ENCODE data around the gene KCTD19.
"Not testable (repeated sequence)": the region's sequence is repeated elsewhere in the genome, so short reads cannot be mapped to it uniquely, and the experiment has no call there.

The KCTD19 gene

DNA sequence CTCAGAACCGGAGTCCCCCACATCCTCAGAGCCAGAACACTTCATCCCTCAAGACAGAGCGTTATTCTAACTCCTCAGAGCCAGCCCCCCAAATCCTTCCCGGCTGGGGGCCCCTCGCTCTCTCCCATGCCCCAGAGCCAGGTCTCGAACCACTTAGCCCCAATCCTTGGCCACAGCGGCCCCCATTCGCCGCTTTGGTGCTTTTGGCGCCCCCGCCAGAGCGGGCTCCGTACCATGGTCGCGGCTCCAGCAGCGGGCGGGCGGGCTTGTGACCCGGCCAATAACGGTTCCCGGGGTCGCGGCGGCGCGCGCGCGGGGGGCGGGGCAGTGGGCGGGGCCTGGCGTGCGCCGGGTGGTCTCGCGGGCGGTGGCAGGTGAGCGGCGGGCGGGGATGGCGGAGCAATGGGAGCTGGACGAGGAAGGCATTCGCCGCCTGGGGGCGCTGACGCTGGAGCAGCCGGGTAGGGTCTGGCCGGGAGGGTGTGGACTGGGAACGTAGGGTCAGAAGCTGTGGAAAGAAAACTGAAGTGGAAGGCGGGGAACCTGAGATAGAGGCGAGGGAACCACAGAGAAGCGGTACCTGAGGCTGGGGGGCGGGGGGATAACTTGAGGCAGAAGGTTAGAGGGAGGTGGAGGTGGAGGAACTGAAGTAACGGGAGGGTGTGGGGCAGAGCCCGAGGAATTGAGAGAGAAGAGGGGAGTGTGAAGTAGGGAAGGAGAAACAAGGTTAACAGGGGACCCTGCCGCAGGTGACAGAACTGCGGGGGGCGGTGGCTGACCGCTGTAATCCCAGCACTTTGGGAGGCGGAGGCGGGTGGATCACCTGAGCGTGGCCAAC is at the start of gene KCTD19, which contains the start of gene LRRC36:
Gene KCTD19 (minus strand): TSS at position 270 of the 838 bp plus-strand sequence. CDS start 34 bp downstream, at position 236.
Gene LRRC36 (plus strand): TSS at position 344 of the 838 bp plus-strand sequence. CDS start 48 bp downstream, at position 392.
- TF ChIP-seq, protein P1, sequence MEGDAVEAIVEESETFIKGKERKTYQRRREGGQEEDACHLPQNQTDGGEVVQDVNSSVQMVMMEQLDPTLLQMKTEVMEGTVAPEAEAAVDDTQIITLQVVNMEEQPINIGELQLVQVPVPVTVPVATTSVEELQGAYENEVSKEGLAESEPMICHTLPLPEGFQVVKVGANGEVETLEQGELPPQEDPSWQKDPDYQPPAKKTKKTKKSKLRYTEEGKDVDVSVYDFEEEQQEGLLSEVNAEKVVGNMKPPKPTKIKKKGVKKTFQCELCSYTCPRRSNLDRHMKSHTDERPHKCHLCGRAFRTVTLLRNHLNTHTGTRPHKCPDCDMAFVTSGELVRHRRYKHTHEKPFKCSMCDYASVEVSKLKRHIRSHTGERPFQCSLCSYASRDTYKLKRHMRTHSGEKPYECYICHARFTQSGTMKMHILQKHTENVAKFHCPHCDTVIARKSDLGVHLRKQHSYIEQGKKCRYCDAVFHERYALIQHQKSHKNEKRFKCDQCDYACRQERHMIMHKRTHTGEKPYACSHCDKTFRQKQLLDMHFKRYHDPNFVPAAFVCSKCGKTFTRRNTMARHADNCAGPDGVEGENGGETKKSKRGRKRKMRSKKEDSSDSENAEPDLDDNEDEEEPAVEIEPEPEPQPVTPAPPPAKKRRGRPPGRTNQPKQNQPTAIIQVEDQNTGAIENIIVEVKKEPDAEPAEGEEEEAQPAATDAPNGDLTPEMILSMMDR (IDR thresholded peaks at IDR 0.05; ENCODE audit: extremely low read depth, insufficient read depth, missing control alignments): peak; percentile 80
- peak; percentile 87 for DNase-seq (ENCODE audit: low spot score)
- in situ Hi-C loops (cut with MboI; ENCODE audit: low pct_unique_long_range_greater_than_20kb, low sequenced_read_pairs, unreplicated experiment): no loop called here

DNA sequence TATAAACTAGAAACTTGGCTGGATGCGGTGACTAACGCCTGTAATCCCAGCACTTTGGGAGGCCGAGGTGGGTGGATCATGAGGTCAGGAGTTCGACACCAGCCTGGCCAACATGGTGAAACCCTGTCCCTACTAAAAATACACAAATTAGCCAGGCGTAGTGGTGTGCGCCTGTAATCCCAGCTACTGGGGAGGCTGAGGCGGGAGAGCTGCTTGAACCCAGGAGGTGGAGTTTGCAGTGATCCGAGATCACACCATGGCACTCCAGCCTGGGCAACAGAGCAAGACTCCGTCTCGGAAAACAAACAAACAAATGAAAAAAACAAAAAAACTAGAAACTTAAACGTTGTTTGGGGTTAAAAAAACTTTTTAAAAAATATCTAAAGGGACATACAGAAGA is 49.5 kb upstream of the KCTD19 start:
- DNase-seq (ENCODE audit: low spot score); in situ Hi-C loops (cut with MboI; ENCODE audit: low pct_unique_long_range_greater_than_20kb, low sequenced_read_pairs, unreplicated experiment): not testable (repeated sequence)

DNA sequence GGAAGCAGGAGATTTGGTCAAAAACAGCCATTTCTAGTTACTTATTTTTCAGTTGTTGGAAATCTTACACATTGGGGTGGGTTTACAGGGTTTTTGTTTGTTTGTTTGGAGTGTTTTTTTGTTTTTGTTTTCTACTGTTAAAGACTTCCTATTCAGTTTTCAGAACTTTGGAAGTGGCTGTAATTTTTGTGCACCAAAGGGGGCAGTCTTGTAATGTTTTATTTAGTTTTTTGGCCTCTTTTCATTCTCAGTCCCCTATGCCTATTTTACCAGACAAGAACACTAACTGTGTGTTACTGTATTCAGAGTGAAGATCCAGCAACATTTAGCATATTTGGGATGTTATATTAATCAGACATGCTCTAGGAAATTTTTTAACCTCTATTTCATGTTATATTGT is 46.1 kb upstream of the KCTD19 start:
- in situ Hi-C loops (cut with MboI; ENCODE audit: low pct_unique_long_range_greater_than_20kb, low sequenced_read_pairs, unreplicated experiment): no loop called here
- TF ChIP-seq, protein P1 (IDR thresholded peaks at IDR 0.05; ENCODE audit: extremely low read depth, insufficient read depth, missing control alignments): peak; percentile 33
- no peak for DNase-seq (ENCODE audit: low spot score)

DNA sequence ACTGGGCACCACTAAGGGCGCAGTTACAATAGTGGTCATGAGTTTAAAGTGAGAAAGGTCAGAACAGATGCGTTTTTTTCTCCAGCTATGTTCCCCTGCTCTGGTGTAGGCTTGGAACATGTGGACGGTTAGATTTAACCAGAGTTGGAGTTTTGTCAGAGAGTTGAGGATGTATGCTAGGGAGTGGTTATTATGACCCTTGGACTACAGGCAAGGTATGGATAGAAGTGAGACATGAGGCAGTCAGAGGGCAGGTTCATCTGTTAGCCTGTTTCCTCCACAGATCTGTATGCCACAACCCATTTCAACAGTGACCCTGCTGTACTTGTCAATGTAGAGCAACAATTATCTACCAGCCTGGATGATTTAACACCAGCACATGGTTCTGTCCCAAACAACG is 44.1 kb upstream of the KCTD19 start:
- TF ChIP-seq, protein P1 (IDR thresholded peaks at IDR 0.05; ENCODE audit: extremely low read depth, insufficient read depth, missing control alignments): no peak
- in situ Hi-C loops (cut with MboI; ENCODE audit: low pct_unique_long_range_greater_than_20kb, low sequenced_read_pairs, unreplicated experiment): no loop called here
- DNase-seq (ENCODE audit: low spot score): no peak

DNA sequence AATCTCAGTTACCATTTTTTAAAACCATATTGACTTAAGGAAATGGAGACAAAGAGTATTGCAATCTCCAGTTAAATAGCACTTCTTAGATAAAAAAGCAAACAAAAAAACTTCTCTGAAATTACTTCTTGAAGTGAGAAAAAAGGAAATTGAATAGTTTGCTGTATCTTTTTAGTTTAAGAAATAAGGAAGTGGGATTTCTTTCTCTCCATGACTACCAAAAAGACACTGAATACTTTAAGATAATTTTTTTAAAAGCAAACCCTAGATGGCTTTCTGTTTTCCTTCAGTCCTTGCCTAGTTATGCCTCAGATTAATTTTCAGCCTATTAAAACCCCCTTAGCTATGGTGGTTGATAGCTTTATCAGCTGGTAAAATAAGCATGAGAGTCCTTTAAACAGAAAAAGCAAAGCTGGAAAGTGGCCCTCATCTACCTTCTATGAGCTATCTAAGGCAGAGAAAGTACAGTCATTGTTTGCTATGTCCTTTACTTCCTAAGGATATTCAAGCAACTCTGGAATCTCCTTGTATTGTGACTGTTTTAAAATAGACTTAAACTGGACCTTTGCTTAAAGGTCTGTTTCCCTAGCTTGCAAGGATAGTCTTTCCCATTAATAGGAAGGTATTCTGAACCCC is 38.2 kb upstream of the KCTD19 start:
- no peak for DNase-seq (ENCODE audit: low spot score)
- in situ Hi-C loops (cut with MboI; ENCODE audit: low pct_unique_long_range_greater_than_20kb, low sequenced_read_pairs, unreplicated experiment): no loop called here
- TF ChIP-seq, protein P1 (IDR thresholded peaks at IDR 0.05; ENCODE audit: extremely low read depth, insufficient read depth, missing control alignments): no peak

DNA sequence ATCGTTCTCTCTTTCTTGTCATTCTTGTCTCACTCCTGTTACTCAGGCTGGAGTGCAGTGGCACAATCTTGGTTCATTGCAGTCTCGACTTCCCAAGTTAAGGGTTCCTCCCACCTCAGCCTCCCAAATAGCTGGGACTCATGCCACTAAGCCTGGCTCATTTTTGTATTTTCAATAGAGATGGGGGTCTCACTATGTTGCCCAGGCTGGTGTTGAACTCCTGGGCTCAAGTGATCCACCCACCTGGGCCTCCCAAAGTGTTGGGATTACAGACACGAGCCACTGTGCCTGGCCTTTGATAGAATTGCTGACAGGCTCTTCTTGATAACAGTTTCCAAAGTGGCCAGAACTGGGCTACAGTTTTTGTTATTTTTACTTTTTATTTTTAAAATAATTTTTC is 34.5 kb upstream of the KCTD19 start:
- in situ Hi-C loops (cut with MboI; ENCODE audit: low pct_unique_long_range_greater_than_20kb, low sequenced_read_pairs, unreplicated experiment): no loop called here
- TF ChIP-seq, protein P1 (IDR thresholded peaks at IDR 0.05; ENCODE audit: extremely low read depth, insufficient read depth, missing control alignments): no peak
- no peak for DNase-seq (ENCODE audit: low spot score)

DNA sequence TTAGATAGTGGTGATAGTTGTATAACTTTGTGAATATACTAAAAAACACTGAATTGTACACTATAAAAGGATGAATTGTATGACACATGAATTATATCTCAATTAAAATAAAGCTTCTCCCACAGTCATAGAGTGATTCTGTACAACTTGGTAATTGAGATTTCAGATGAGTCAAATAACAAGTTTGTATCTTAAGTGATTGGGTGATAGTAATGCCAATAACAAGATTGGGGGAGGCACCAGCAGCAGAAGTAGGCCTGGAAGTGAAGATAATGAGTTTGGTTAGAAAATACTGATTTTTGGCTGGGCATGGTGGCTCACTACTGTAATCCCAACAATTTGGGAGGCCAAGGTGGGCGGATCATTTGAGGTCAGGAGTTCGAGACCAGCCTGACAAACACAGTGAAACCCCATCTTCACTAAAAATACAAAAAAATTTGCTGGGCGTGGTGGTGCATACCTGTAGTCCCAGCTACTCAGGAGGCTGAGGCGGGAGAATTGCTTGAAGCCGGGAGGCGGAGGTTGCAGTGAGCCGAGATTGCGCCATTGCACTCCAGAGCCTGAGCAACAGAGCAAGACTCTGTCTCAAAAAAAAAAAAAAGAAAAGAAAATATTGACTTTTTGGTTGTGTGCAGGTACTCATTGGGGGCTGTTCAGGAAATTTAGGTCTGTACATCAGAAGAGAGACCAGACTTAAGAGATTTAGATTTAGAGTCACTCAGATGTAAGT is 33.2 kb upstream of the KCTD19 start:
- in situ Hi-C loops (cut with MboI; ENCODE audit: low pct_unique_long_range_greater_than_20kb, low sequenced_read_pairs, unreplicated experiment); DNase-seq (ENCODE audit: low spot score): not testable (repeated sequence)
